Upper lobe of left lung (tissue), 6 donors: ENCODE results near the gene TMC6. TPM values are rescaled to one million over a fixed set of nuclear protein-coding genes. Genes with fewer than 3 reads are reported as not detected.

Experiments used
- ATAC-seq, 2 donors: fragments of 200-7000 bp; cut with Tn5 transposase; one replicate each; pipeline ENCODE4 v1.9.1; 2022; ENCODE audit warnings: mild to moderate bottlenecking in 2 of 2, moderate library complexity in 2 of 2; ENCODE audit not compliant: low FRiP score in 2 of 2
- DNase-seq, 2 donors: peaks; one replicate each; pipeline ENCODE4 v3.0.0-alpha.2; 2019 to 2020
- H3K27ac ChIP-seq, 4 donors: fragments of 200-600 bp; sonication (generic); one replicate each; pipeline ENCODE4 v1.5.1; 2016 to 2019
- H3K27me3 ChIP-seq, 4 donors: fragments of 200-600 bp; sonication (generic); one replicate each; pipeline ENCODE4 v1.5.1; 2017 to 2019
- H3K36me3 ChIP-seq, 4 donors: fragments of 200-600 bp; sonication (generic); one replicate each; pipeline ENCODE4 v1.5.1; 2016 to 2019
- H3K4me1 ChIP-seq, 4 donors: fragments of 200-600 bp; sonication (generic); one replicate each; pipeline ENCODE4 v1.5.1; 2018 to 2019
- H3K4me3 ChIP-seq, 4 donors: fragments of 200-600 bp; sonication (generic); one replicate each; pipeline ENCODE4 v1.5.1; 2017 to 2019; ENCODE audit warnings: mild to moderate bottlenecking in 2 of 4, moderate library complexity in 1 of 4
- H3K9me3 ChIP-seq, 4 donors: fragments of 200-600 bp; sonication (generic); one replicate each; pipeline ENCODE4 v1.5.1; 2018 to 2019
- CTCF ChIP-seq, 6 experiments: fragments of 450-650 bp in 4 of 6; fragments of 200-600 bp in 2 of 6; sonication (generic) in 2 of 6; IDR thresholded peaks; one replicate each; pipeline ENCODE4 v1.5.1; 2016 to 2019; ENCODE audit warnings: antibody characterized with exemption in 6 of 6
- EP300 ChIP-seq, 4 donors: sonication (generic); formaldehyde crosslinking; IDR thresholded peaks; one replicate each; pipeline ENCODE4 v1.5.1; 2017; ENCODE audit warnings: antibody characterized with exemption in 4 of 4, control low read depth in 2 of 4
- POLR2A ChIP-seq, 4 donors: fragments of 450-650 bp; IDR thresholded peaks; one replicate each; pipeline ENCODE4 v1.5.1; 2016 to 2017; ENCODE audit warnings: antibody characterized with exemption in 4 of 4, mild to moderate bottlenecking in 2 of 4
- POLR2AphosphoS5 ChIP-seq, 2 donors: sonication (generic); formaldehyde crosslinking; IDR thresholded peaks; one replicate each; pipeline ENCODE4 v1.5.1; 2017; ENCODE audit warnings: antibody characterized with exemption in 2 of 2
- WGBS, 2 donors: methylation state at CpG; one replicate each; pipeline ENCODE4 v1.1.5; 2017 to 2018; 5-methylcytosine and 5-hydroxymethylcytosine counted together
- total RNA-seq, 6 donors: library from RNA; depleted of rRNA in 4 of 6; stranded (reverse); fragments of >200 nt in 4 of 6; gene quantifications; one replicate each; pipeline versions ENCODE4 v1.1.0 to v1.2.1, GENCODE V29; 2016 to 2021
- donor health status: DM: no; HTN: no; CAD: no; lungs with moderate emphysema.
- donor health status: DM: no; HTN: yes; CAD: no; lungs with severe emphysema.

Gene TMC6
- total RNA-seq, 6 donors from 2014 or later = 51.4 to 216 (median 195) TPM

DNA sequence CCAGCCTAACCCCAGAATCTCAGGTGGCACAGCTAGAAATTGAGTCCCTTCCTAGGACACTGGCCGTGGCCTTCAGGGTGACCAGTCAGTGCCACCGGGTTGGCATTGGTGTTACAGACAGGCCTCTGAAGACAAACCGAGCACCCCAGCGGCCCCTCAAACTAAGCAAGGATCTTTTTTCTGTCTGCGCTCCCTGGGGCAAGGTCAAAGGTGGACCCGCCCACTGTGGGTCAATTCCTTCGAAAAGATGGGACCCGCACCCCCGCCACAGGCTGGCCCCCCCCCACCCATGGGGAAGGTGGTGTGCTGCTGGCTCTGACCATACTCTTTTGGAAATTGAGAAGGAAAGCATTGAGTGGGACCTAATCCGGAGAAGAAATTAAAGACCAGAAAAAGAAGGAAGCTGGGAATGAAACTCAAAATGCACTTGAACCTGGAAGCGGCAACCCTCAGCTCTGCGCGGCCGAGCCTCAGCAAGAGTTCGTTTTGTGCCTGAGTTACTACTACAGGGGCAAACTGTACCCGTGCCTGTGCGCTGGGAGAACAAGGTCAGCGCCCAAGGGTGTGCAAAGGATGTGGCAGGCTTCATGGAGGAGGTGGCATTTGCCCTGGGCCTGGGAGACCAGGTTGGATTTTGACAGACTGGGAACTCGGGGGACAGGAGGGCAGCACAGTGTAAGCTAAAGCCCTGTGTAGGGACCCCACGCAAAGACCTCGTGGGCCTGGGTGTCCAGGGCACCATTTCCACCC is 20.4 kb downstream of the TMC6 start:
- Histone ChIP-seq H3K4me3 (no peak overlapping the region), H3K36me3 (peaks cover 7 to 63% (median 57%) of the 10 kb centered on the region in 4 donors), H3K27ac (no peak overlapping the region), H3K27me3 (no peaks in the 10 kb centered on the region), H3K9me3 (no peaks in the 10 kb centered on the region), H3K4me1 (peaks cover 4 to 11% (median 8%) of the 10 kb centered on the region in 4 donors)
- TF ChIP-seq EP300 (IDR thresholded peaks at IDR 0.05) = no peak
- TF ChIP-seq CTCF (IDR thresholded peaks at IDR 0.05) = no peak
- DNase-seq (no peak), ATAC-seq (no peak)
- 91 to 93% methylated on average over 20 to 21 of the region's 21 CpGs for WGBS, 2 donors

DNA sequence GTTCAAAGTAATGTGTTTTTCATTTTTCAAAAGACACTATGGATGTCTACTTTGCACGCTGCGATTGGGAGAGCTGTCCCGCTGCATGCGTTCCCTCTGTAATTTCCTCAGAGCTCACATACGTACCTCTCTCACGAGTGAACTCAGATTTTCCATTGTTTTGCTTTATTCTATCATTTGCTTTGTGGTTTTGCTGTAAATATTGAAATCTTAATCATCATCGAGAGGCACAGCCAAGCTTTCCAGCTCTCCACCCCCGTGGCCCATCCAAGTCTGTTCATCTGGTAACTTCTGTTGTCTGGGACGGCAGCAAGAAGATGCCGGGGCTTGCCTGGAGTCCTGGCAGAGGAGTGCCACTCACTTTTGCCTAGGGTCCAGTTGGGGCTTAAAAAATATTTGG is 21.1 kb downstream of the TMC6 start:
- Histone ChIP-seq H3K27me3 (no peaks in the 10 kb centered on the region), H3K27ac (no peak overlapping the region), H3K9me3 (no peaks in the 10 kb centered on the region), H3K4me1 (peaks cover 0 to 4% (median under 1%) of the 10 kb centered on the region in 4 donors), H3K4me3 (no peak overlapping the region), H3K36me3 (peaks cover 7 to 70% (median 57%) of the 10 kb centered on the region in 4 donors)
- ATAC-seq = no peak
- no peak for TF ChIP-seq POLR2A (IDR thresholded peaks at IDR 0.05)
- TF ChIP-seq EP300 (IDR thresholded peaks at IDR 0.05) = no peak
- TF ChIP-seq POLR2AphosphoS5 (IDR thresholded peaks at IDR 0.05) = no peak
- TF ChIP-seq CTCF (IDR thresholded peaks at IDR 0.05) = no peak
- 82 to 86% methylated on average over 10 of the region's 10 CpGs for WGBS, 2 donors
- no peak for DNase-seq

DNA sequence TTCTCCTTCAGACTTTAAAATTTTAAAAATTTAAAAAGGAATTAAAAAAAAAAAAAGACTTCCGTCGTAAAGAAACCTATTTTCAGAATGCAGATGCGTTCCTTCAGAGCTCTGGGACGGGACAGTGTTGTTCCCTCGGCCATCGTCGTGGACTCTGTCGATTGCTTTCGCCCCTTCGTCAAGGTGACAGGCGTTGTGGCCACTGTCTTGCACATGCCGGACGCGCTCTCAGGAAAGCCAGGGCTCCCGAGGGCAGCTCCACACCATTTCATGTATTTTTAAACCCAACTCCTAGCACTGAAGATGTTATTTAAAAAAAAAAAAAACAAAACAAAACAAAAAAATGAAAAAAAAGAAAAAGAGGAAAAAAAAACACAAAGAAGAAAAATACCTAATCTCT is 22.3 kb downstream of the TMC6 start:
- Histone ChIP-seq H3K4me1 (peaks cover 0 to 3% (median 0%) of the 10 kb centered on the region in 4 donors), H3K27me3 (no peaks in the 10 kb centered on the region), H3K27ac (no peak overlapping the region), H3K4me3 (no peak overlapping the region), H3K9me3 (no peaks in the 10 kb centered on the region), H3K36me3 (peaks cover 7 to 63% (median 56%) of the 10 kb centered on the region in 4 donors)
- no peak for ATAC-seq
- no peak for TF ChIP-seq POLR2A (IDR thresholded peaks at IDR 0.05)
- TF ChIP-seq CTCF (IDR thresholded peaks at IDR 0.05) = no peak
- no peak for TF ChIP-seq POLR2AphosphoS5 (IDR thresholded peaks at IDR 0.05)
- no peak for TF ChIP-seq EP300 (IDR thresholded peaks at IDR 0.05)
- no peak for DNase-seq
- WGBS, 2 donors = 79 to 85% methylated on average over 15 of the region's 15 CpGs

- Histone ChIP-seq H3K27ac (no peak overlapping the region), H3K36me3 (peaks cover 3 to 58% (median 49%) of the 10 kb centered on the region in 4 donors), H3K4me1 (peaks cover 0 to 3% (median 0%) of the 10 kb centered on the region in 4 donors), H3K9me3 (no peaks in the 10 kb centered on the region), H3K27me3 (no peaks in the 10 kb centered on the region), H3K4me3 (peak overlapping the region in 1 of 4 donors; percentile 5)
- no peak for DNase-seq
- WGBS, 2 donors = 60 to 70% methylated on average over 13 of the region's 13 CpGs
- TF ChIP-seq CTCF (IDR thresholded peaks at IDR 0.05) = no peak
- no peak for TF ChIP-seq POLR2AphosphoS5 (IDR thresholded peaks at IDR 0.05)
- TF ChIP-seq EP300 (IDR thresholded peaks at IDR 0.05) = no peak
- TF ChIP-seq POLR2A (IDR thresholded peaks at IDR 0.05) = no peak
- ATAC-seq = no peak
These were observed 23.0 kb downstream of the TMC6 start for GRCh38 chr17:78105551-78105950.

DNA sequence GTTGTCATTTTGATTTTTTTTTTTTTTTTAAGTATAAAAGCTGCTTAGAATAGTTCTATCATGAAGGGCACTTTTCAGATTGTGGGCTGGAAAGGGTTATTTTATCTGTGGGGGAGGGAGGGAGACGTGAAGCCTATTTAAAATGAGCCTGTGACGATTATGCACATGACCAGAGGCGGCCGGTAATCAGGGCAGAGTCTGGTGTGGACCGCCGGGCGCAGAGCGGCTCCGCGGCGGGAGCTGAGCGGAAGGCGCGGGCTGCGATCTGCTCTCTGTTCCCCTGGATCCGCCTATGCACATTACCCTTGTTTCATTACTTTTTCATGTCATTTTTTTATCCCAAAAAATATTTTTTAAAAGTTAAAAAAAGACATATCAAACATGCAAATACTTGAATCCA is 23.5 kb downstream of the TMC6 start:
- Histone ChIP-seq H3K4me3 (peak overlapping the region in 1 of 4 donors; percentile 5), H3K36me3 (peaks cover 0 to 58% (median 48%) of the 10 kb centered on the region in 4 donors), H3K27ac (no peak overlapping the region), H3K4me1 (peaks cover 0 to 3% (median 0%) of the 10 kb centered on the region in 4 donors), H3K9me3 (no peaks in the 10 kb centered on the region), H3K27me3 (no peaks in the 10 kb centered on the region)
- 68 to 77% methylated on average over 16 of the region's 16 CpGs for WGBS, 2 donors
- no peak for TF ChIP-seq POLR2AphosphoS5 (IDR thresholded peaks at IDR 0.05)
- no peak for TF ChIP-seq CTCF (IDR thresholded peaks at IDR 0.05)
- TF ChIP-seq EP300 (IDR thresholded peaks at IDR 0.05) = no peak
- TF ChIP-seq POLR2A (IDR thresholded peaks at IDR 0.05) = no peak
- ATAC-seq = no peak
- DNase-seq = no peak
